Spleen (tissue), 11 donors: Measurements from ENCODE around the gene DUSP8. TPM values are rescaled to one million over a fixed set of nuclear protein-coding genes. Genes with fewer than 3 reads are reported as not detected.

Experiments
- DNase-seq: peaks from one replicate; pipeline ENCODE4 v3.0.0-alpha.2; 2020
- H3K27ac ChIP-seq, 8 donors: fragments of 200-600 bp; sonication (generic) in 7 of 8; 1 replicate in 4 of 8; 2 replicates in 4 of 8; pipeline versions ENCODE4 v1.5.0 to v1.8.0; 2016 to 2021; ENCODE audit warnings: inconsistent platforms in 4 of 8, mild to moderate bottlenecking in 4 of 8, moderate library complexity in 1 of 8
- H3K27me3 ChIP-seq, 7 donors: fragments of 200-600 bp; sonication (generic) in 6 of 7; replicated peaks in 1 of 7; 1 replicate in 4 of 7; 2 replicates in 3 of 7; pipeline versions ENCODE4 v1.5.0 to v1.8.0; 2016 to 2021; ENCODE audit warnings: inconsistent platforms in 3 of 7, mild to moderate bottlenecking in 1 of 7
- H3K36me3 ChIP-seq, 6 donors: fragments of 200-600 bp; sonication (generic) in 5 of 6; 1 replicate in 4 of 6; 2 replicates in 2 of 6; pipeline versions ENCODE4 v1.5.0 to v1.8.0; 2016 to 2021; ENCODE audit warnings: inconsistent platforms in 2 of 6
- H3K4me1 ChIP-seq, 6 donors: fragments of 200-600 bp; sonication (generic) in 5 of 6; 1 replicate in 3 of 6; 2 replicates in 3 of 6; pipeline versions ENCODE4 v1.5.0 to v1.8.0; 2016 to 2021; ENCODE audit warnings: inconsistent platforms in 3 of 6
- H3K4me3 ChIP-seq, 8 donors: fragments of 200-600 bp; sonication (generic) in 7 of 8; 1 replicate in 4 of 8; 2 replicates in 4 of 8; pipeline versions ENCODE4 v1.5.0 to v1.8.0; 2016 to 2021; ENCODE audit warnings: inconsistent platforms in 4 of 8, mild to moderate bottlenecking in 4 of 8, moderate library complexity in 2 of 8
- H3K9me3 ChIP-seq, 8 donors: fragments of 200-600 bp; sonication (generic) in 7 of 8; 1 replicate in 4 of 8; 2 replicates in 4 of 8; pipeline versions ENCODE4 v1.5.0 to v1.8.0; 2016 to 2021; ENCODE audit warnings: inconsistent platforms in 4 of 8
- CTCF ChIP-seq, 11 experiments: fragments of 200-600 bp in 7 of 11; fragments of 450-650 bp in 4 of 11; sonication (generic) in 4 of 11; IDR thresholded peaks in 8 of 11; conservative IDR thresholded peaks in 3 of 11; 1 replicate in 7 of 11; 2 replicates in 4 of 11; pipeline versions ENCODE4 v1.4.0 to v1.8.0; 2016 to 2021; ENCODE audit warnings: antibody characterized with exemption in 11 of 11, inconsistent platforms in 4 of 11, mild to moderate bottlenecking in 1 of 11
- POLR2A ChIP-seq, 3 donors: fragments of 450-650 bp; IDR thresholded peaks; one replicate each; pipeline ENCODE4 v1.5.1; 2017; ENCODE audit warnings: antibody characterized with exemption in 3 of 3, mild to moderate bottlenecking in 1 of 3
- POLR2AphosphoS5 ChIP-seq, 3 donors: sonication (generic); formaldehyde crosslinking; IDR thresholded peaks; one replicate each; pipeline ENCODE4 v1.5.1; 2017; ENCODE audit warnings: antibody characterized with exemption in 3 of 3
- WGBS, 5 donors: extraction: QIAGEN DNeasy Blood & Tissue Kit in 3 of 5; methylation state at CpG; one replicate each; pipeline versions ENCODE4 v1.1.5 to v1.1.7; 2013 to 2018; 5-methylcytosine and 5-hydroxymethylcytosine counted together
- intact Hi-C: fragments of 100-400 bp; cut with DNase I; formaldehyde crosslinking; loops from one replicate; pipeline ENCODE4 v1.15.0; 2023; ENCODE audit warnings: low total_unique reads
- polyA plus RNA-seq, 3 donors: library from polyadenylated mRNA; stranded (reverse); fragments of 200-250 nt; gene quantifications; one replicate each; pipeline ENCODE4 v1.2.1, GENCODE V29; 2013
- total RNA-seq, 7 donors: library from RNA; depleted of rRNA in 3 of 7; stranded (reverse); fragments of >200 nt in 3 of 7; fragmentation: NEBNext Ultra II Directional in 4 of 7; extraction: Animal tissue kit (Norgen Biotek cat#: 25700) in 4 of 7; gene quantifications; one replicate each; pipeline versions ENCODE4 v1.1.0 to v1.2.1, GENCODE V29; 2016 to 2021
- donor health status: healthy with polysubstance abuse.
- donor health status: DM: no; HTN: no; CAD: no; lungs with moderate emphysema.
- donor health status: DM: no; HTN: no; CAD: no.
- donor health status: Bipolar disorder and iron deficiency.
- donor health status: healthy.
- donor health status: DM: no; HTN: no; CAD: no.
- donor health status: DM: yes; HTN: yes; CAD: no.

Gene DUSP8
- total and polyA plus RNA-seq, 10 donors = 0.38 to 18.4 (median 2.6) TPM

GRCh38 chr11:1557051-1557884 lies 14.8 kb downstream of the DUSP8 start:
- no peak overlapping the region for H3K4me3 ChIP-seq
- intact Hi-C loops = no loop called here
- H3K4me1 ChIP-seq = peaks cover 4 to 36% (median 19%) of the 10 kb centered on the region in 6 donors
- peaks cover 0 to 43% (median 3%) of the 10 kb centered on the region in 6 donors for H3K36me3 ChIP-seq
- peaks cover 0 to 83% (median 3%) of the 10 kb centered on the region in 7 donors for H3K27me3 ChIP-seq
- no peak for DNase-seq
- no peaks in the 10 kb centered on the region for H3K9me3 ChIP-seq
- peak overlapping the region in 4 of 8 donors; percentile 45 to 82 (median 60) for H3K27ac ChIP-seq
- WGBS, 5 donors = 63 to 91% (median 80%) methylated on average over 22 to 74 of the region's 74 CpGs
- TF ChIP-seq POLR2AphosphoS5 (IDR thresholded peaks at IDR 0.05) (no peak), POLR2A (IDR thresholded peaks at IDR 0.05) (no peak)

- H3K4me1 ChIP-seq = peaks cover 4 to 36% (median 19%) of the 10 kb centered on the region in 6 donors
- intact Hi-C loops = no loop called here
- no peak for TF ChIP-seq POLR2A (IDR thresholded peaks at IDR 0.05)
- no peak for TF ChIP-seq CTCF (IDR thresholded peaks at IDR 0.05 in 8 of 11, conservative IDR thresholded peaks at IDR 0.05 in 3 of 11)
- TF ChIP-seq POLR2AphosphoS5 (IDR thresholded peaks at IDR 0.05) = no peak
- H3K4me3 ChIP-seq = no peak overlapping the region
- peaks cover 0 to 36% (median 3%) of the 10 kb centered on the region in 6 donors for H3K36me3 ChIP-seq
- 30 to 63% (median 52%) methylated on average over 20 to 63 of the region's 63 CpGs for WGBS, 5 donors
- peaks cover 0 to 86% (median 3%) of the 10 kb centered on the region in 7 donors for H3K27me3 ChIP-seq
- no peak for DNase-seq
- H3K9me3 ChIP-seq = no peaks in the 10 kb centered on the region
- no peak overlapping the region for H3K27ac ChIP-seq
Observed at GRCh38 chr11:1556278-1556902, 15.7 kb downstream of the DUSP8 start.

GRCh38 chr11:1555713-1556153 lies 16.3 kb downstream of the DUSP8 start:
- intact Hi-C loops = no loop called here
- 61 to 74% (median 71%) methylated on average over 8 to 9 of the region's 9 CpGs for WGBS, 5 donors
- Histone ChIP-seq H3K27me3 (peaks cover 0 to 84% (median 3%) of the 10 kb centered on the region in 7 donors), H3K4me3 (no peak overlapping the region), H3K4me1 (peaks cover 4 to 36% (median 19%) of the 10 kb centered on the region in 6 donors), H3K36me3 (peaks cover 0 to 30% (median 3%) of the 10 kb centered on the region in 6 donors), H3K27ac (no peak overlapping the region), H3K9me3 (no peaks in the 10 kb centered on the region)
- TF ChIP-seq POLR2A (IDR thresholded peaks at IDR 0.05) (no peak), CTCF (IDR thresholded peaks at IDR 0.05 in 8 of 11, conservative IDR thresholded peaks at IDR 0.05 in 3 of 11) (no peak), POLR2AphosphoS5 (IDR thresholded peaks at IDR 0.05) (no peak)
- DNase-seq = no peak

- WGBS, 5 donors = 78 to 86% (median 81%) methylated on average over 5 to 13 of the region's 13 CpGs
- Histone ChIP-seq H3K27ac (no peak overlapping the region), H3K27me3 (peaks cover 0 to 81% (median 3%) of the 10 kb centered on the region in 7 donors), H3K4me3 (no peak overlapping the region), H3K4me1 (peaks cover 4 to 32% (median 19%) of the 10 kb centered on the region in 6 donors), H3K9me3 (no peaks in the 10 kb centered on the region), H3K36me3 (peaks cover 0 to 24% (median 3%) of the 10 kb centered on the region in 6 donors)
- no peak for DNase-seq
- no peak for TF ChIP-seq CTCF (IDR thresholded peaks at IDR 0.05 in 8 of 11, conservative IDR thresholded peaks at IDR 0.05 in 3 of 11)
- no peak for TF ChIP-seq POLR2AphosphoS5 (IDR thresholded peaks at IDR 0.05)
- TF ChIP-seq POLR2A (IDR thresholded peaks at IDR 0.05) = no peak
- intact Hi-C loops = no loop called here
Observed at GRCh38 chr11:1554981-1555712, 16.9 kb downstream of the DUSP8 start.
